Measurements from ENCODE around the gene ATP6AP1. TPM values are rescaled to one million over a fixed set of nuclear protein-coding genes. Genes with fewer than 3 reads are reported as not detected.

The ATP6AP1 gene
- total and polyA plus RNA-seq, 2 experiments from 2014 or later: 37.7 to 52.1 TPM

- TF ChIP-seq ZNF462 (CRISPR knock-in tag; IDR thresholded peaks at IDR 0.05) (no peak), ETS1 (IDR thresholded peaks at IDR 0.05) (no peak), ZNF331 (CRISPR knock-in tag; IDR thresholded peaks at IDR 0.05; ENCODE audit: low read depth) (no peak), JUNB (IDR thresholded peaks at IDR 0.05; ENCODE audit: unreplicated experiment) (no peak), EZH2phosphoT487 (IDR thresholded peaks at IDR 0.05; ENCODE audit: unreplicated experiment) (no peak)
These were observed 9.3 kb upstream of the ATP6AP1 start (continued) for GRCh38 chrX:154419189-154419588.

- no peaks in the 10 kb centered on the region for H3F3A ChIP-seq (replicated peaks; ENCODE audit: low read depth)
- peaks cover 12% of the 10 kb centered on the region for H3K36me3 Mint-ChIP-seq (ENCODE audit: low read depth)
- H3K27me3 ChIP-seq (ENCODE audit: insufficient read depth): no peaks in the 10 kb centered on the region
- H3K9me2 ChIP-seq (ENCODE audit: insufficient read depth): no peaks in the 10 kb centered on the region
- H3K27ac ChIP-seq (ENCODE audit: low read depth): no peak overlapping the region
- no peak overlapping the region for H3K4me2 ChIP-seq
- H3K27me3 Mint-ChIP-seq (ENCODE audit: insufficient read depth, low read depth, poor library complexity): peaks cover 2% of the 10 kb centered on the region
- H3K4me1 ChIP-seq (ENCODE audit: insufficient read depth): no peaks in the 10 kb centered on the region
- no peaks in the 10 kb centered on the region for H3K36me3 ChIP-seq (ENCODE audit: insufficient read depth)
- H3K9me3 Mint-ChIP-seq: no peaks in the 10 kb centered on the region
- no peak overlapping the region for H3K4me3 ChIP-seq
- H3K4me3 Mint-ChIP-seq: no peak overlapping the region
- TF ChIP-seq ZNF462 (CRISPR knock-in tag; IDR thresholded peaks at IDR 0.05): no peak
- no peak for TF ChIP-seq JUNB (IDR thresholded peaks at IDR 0.05; ENCODE audit: unreplicated experiment)
- TF ChIP-seq ETS1 (IDR thresholded peaks at IDR 0.05): no peak
- no peaks in the 10 kb centered on the region for H3K4me1 Mint-ChIP-seq
- no peak overlapping the region for H3K27ac Mint-ChIP-seq
- ATAC-seq (no peak), DNase-seq (ENCODE audit: low spot score) (no peak)
- H2AFZ ChIP-seq: no peak overlapping the region
- H3K79me2 ChIP-seq (replicated peaks; ENCODE audit: insufficient read depth): no peaks in the 10 kb centered on the region
- H4K20me1 ChIP-seq (replicated peaks; ENCODE audit: insufficient read depth): no peaks in the 10 kb centered on the region
These were observed 8.6 kb upstream of the ATP6AP1 start for GRCh38 chrX:154419688-154420401.
